Cerebellar cortex (tissue), 1 donor: ENCODE data around the gene THSD4.

ENCODE experiments used
- DNase-seq: peaks from one replicate; pipeline ENCODE4 v3.0.0-alpha.2; 2015; ENCODE audit warnings: low spot score

THSD4 gene

DNA sequence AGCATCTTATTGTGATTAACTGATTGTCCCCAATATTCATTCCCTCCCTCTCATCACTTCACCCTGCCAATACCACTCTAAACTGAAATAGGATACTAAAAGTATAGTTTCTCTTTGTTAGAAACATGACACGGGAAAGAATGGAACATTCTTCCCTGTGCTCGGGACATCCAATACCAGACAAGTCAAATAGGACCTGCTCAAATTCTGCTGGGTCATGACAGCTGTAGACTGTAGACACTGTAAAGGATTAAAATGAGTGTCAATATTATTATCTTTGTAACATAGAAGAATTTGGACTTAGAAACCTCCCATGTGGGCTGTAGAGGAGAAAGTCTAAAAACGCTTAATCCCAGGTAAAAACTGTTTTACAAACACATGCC is 380.1 kb downstream of the THSD4 start:
- DNase-seq, result no peak

DNA sequence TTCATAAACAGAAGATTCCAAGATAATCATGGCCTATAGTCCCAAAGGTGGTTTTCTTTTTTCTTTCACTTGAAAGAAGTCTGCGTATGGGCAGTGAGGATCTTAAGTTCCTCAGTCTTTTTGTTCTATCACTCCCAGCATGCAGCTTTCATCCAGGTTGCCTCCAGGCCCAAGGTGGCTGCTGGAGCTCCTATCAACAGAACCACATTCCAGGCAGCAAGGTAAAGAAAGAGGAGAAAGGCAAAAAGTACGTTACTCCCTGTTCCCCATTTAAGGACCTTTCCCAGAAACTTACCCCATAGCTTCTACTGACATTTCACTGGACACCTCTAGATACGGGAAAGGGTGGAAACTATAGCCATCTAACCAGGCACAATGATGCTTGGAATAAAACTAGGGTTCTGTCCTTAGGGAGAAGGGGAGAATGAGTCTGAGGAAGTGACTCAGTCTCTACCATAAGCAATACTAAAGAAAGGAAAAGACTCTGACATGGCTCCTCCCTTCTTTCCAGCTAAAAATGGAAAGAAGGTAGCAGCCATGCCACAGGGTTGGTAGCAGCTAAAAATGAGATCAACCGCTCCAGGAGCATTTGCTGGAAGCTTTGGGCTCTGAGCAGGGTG is 381.2 kb downstream of the THSD4 start:
- no peak for DNase-seq

DNA sequence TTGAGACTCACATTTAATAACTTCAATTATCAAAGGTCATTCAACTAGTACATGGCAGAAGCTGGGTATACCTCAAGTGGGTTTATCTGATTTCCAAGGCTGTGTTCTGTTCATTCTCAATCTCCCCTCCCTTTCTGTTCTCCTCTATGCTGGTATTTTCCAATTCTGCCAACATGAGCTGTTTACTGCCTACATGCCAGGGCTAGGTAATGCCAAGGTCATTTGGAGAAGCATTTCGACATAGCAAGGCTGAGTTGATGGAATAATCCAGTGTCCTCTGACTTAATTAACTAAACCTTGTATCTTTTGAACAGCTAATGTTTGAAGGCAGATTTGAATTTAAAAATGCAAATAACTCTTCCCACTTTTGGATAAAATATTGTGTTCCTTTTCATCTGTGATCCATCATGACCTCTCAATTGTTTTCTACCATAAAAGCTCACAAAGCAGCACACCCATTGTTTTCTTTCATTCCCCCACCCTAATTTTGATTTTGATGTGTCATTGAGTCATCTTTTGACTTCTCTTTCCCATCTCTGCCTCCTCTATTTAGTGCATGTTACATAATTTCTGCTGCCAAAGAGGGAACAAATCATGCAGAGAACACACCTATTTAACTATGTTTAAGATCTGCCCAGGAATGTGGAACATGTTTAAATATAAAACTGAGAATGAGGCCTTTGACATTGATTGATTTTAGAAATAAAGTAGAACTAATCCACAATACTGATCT is 386.2 kb downstream of the THSD4 start:
- DNase-seq, result no peak

DNA sequence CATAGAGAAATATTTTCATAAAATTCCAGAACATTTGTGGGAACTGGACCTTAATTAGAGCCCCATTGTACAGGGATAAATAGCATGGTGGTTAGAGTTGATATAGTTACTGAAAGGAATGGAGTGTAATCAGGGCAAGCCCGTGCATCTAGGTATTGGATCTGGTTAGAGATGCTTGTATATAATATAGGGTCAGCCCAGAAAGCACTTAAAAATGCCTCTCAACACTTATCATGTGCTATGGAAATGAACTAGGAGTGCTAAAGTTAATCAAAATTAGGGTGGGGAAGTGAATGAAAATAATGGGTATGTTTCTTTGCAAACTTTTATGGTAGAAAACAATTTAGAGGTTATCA is 386.8 kb downstream of the THSD4 start:
- no peak for DNase-seq

DNA sequence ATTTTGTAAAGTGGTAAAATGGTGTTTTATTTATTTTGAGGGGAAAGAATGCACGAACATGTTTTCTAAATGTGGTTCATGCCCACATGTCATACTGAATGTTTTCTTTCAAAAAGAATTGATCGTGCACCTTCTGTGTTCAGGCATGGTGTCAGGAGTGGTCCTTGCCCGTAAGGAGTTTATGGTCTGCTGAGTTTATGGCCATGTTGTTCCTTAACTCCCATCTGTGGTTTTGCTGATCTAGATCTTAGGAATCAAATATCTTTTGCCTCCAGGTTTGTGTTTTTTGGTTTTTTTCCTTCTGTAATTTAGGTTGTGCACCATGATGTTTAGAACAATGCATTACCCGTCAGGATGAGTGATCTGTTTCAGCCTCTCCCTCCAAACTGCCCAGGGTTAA is 390.7 kb downstream of the THSD4 start:
- no peak for DNase-seq

DNA sequence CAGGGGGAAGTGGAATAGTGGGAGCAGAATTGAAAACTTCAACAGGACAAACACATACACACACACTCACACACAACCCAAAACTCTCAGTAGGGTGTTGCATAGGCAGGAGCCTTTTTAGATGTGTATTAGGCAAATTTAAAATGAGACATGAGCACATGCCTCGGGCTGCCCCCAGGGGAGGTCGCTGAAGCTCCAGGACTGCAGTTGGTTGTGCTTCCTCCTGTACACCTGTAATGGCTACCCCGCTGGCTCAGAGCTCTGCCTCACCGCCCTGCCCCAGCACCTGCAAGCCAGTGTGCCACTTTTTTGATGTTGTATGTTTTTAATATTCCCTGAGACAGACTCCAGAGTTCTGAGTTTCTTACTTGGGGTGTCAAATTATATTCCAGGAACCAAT is 391.7 kb downstream of the THSD4 start:
- DNase-seq, result no peak

DNA sequence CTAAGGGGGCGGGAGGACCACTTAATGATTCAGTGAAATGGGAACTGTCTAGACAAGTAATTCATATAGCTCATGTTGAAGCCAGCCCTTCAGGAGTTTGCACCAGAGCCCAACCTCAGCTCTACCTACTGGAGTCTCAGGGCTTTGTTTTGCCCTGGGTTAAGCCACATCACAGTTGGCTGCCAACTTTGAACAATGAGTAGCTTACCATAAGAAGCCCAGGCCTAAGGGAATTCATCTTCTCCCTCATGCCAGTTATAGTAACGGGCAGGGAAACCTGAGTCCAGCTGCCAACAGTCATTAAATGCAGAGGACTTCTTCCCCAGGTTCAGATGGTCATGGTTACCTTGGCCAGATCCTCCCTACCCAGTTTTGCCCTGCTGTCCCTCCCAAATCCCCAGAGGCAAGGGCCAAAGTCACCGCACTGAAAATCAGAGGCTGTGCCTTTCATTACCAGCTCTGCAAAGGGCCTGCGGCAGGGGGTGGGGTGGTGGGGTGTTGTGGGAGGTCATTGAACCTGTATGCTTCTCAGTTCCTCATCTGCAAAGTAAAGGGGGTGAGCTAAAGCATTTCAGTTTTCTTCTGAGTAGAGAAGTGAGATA is 392.9 kb downstream of the THSD4 start:
- no peak for DNase-seq

DNA sequence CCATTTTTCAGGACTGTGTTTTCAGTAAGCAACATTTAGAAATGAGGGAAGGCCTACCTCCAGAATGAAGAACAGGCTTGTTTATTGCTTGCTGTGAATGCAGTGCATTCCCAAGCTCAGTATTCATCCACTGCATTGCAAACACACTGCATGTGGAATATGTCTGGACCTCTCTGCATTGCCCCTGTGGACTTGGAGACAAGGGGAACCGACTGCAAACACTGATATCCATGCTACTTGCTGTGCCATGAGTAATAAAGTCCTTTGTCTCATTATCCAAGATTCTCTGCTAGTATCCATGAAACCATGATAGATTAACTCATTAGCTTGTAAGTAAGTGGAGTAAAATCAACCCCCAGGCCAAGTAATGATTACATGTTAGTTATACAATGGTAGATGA is 393.9 kb downstream of the THSD4 start:
- DNase-seq, result no peak

DNA sequence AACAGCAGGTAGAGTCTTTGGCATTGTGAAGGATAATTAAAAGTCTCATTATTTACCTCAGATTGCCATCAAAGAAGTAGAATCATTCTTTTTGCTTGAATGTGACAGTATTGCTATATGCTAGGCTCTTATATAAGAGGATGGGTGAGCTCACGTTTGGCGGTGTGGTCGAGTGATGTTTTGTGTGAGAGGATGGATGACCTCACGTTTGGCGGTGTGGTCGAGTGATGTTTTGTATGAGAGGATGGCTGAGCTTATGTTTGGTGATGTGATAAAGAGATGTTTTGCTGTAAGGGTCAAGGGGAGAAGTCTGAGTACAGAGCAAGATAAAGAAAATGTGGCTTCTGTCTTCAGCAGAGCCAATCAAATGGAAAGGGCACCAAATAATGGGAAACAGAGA is 395.5 kb downstream of the THSD4 start:
- no peak for DNase-seq

DNA sequence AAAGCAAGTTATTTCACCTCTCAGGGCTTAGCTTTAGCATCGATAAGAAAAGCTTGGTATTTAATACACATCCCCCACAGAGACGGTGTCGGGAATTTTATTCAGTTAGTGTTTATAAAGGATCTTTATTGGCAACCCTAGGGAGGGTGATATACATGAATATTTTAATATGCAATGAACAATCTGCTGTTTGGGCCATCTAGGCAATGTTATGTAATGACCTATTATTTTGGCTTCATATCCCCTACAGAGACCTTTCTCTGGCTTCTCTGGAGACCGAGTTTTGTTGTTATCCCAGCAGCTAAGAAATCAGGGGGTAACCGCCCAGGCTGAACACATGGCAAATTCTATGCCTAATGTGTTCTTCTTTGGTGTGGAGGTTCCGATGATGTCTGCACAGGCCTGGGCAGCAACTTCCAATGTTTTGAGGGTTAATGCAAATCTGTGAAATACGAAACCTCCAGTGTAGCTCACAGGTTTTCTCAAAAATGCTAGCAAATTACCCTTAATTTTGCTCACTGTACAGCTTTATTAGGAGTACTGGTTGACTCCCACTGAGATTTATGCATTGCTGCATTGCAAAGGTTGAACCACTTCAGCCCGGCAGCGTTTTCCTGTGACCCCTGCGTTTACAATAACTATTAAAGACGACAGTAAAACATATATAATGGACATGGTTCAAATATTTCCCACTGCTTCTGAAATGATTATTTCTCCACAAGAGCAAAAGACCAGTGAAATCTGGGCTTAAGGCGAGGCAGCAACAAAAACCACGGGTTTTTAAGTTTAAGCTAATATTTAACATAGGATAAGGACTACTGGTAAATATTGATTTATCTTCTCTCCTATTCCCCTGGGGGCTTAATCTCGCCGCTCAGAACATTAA is 396.8 kb downstream of the THSD4 start:
- no peak for DNase-seq

DNA sequence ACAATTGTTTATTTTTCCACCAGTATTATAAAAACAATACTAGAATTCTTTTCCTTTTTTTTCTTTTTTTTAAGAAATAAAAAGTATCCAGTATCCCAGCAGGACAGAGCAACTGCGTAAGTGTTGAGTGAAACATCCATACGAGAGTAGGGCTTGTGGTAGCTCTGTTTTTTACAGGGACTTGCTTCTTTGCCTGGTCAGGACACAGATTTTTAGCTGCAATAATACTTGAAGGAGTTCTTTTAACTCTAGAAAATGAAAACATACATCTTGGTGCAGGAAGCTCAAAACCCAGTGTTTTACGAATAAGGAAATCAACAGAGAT is 397.4 kb downstream of the THSD4 start:
- DNase-seq, result no peak

DNA sequence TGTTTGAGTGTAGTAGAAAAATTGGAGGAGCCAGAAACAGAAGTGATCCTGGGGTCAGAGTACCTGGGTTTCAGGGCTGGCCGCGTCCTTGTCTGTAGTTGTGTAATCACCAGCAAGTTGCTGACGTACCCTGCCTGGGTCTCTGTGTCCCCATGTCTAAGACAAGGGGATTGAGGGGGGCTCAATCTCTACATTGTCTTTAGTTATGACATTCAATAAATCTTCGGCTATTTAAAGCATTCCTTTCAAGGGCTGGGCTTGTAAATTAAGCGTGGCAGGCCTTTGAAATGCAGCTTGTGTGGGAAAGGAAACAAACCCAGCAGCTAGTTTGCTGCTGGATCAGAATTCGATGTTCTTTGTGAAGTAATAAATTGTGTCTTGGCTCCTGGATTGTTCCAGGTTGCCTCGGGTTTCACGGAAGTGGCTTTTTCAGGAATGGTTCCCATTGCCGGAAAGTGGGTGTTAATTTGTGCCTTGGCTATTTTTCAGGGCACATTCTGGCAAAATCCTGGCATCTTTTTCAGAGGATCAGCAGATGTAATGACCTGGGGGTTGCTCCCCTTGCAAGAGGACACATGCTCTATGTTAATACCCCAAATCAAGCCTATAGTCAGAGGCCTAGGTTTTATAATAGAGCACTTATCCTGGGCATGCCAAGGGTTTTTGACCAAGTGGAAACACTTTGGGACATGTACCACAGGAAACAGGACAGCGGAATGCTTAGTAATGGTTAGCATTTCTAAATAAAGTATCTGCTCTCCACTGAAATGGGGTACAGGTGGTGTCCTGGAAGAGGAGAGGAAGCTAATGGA is 400.3 kb downstream of the THSD4 start:
- DNase-seq, result no peak

DNA sequence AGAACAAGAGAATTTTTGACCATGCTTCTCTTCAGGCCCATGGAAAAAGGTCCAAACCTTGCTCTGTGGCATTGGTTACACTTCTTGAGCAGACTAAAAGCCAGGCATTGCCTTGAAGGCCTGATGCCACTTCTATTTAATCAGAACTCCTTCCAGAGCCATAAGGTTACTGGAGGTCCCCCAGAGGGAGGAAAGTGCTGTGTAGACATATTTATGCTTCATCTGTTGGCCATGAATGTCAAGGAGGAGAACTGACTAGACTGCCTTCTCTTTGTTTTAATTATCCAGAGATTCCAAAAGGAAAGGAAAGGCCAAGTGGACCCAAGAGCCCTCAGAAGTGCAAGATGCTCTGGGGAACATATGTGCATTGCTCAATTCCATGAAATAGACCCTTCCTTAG is 402.5 kb downstream of the THSD4 start:
- DNase-seq, result no peak

DNA sequence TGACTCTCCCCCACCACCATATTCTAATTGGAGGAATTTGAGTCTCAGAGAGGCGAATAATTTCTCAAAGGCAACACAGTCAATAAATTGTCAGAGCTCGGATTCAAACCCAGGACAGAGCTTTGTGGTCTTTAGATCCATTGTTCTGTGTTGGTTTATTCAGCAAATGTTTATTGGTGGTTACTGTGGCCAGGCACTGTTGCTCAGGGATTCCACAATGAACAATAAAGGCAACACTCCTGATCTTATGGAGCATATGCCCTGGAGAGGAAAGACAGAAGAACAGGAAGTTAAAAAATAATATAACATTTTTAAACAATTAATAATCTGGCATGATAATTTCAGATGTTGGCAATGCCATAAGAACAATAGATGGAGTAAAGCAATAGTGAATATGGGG is 403.4 kb downstream of the THSD4 start:
- no peak for DNase-seq

DNA sequence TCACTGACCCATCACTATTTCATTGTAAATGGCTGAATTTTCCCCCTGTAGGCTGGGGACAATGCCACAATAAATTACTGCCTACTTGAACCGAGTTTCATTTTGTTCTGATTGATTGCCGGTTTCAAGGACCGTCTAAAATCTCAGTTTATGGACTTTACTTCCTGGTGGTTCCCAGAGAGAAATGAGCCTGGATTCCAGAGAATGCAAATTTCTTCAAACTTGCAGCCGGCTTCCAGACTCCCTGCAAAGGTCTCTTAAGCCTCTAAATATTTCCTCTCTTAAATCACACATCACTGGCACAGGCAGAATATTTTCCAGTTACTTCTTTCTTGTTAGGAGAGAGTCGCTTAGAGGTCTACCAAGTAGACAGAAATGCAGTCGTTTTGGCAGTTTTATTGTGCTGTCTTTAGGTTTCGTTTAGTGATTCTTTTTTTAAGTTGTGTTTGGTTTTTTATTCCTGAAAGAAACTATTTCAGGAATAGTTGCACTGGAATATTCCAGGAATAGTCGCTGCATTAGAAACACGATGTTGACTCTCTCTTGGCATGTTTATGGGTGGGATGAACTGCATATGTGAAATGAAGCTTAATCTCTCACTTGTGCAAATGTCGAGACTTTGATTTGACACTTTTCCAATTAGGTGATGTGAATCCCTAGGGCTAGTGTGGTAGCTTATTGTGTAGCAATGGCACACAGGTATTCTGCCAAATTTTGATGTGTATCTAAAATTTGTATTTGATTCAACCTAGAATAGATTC is 411.0 kb downstream of the THSD4 start:
- DNase-seq, result no peak

DNA sequence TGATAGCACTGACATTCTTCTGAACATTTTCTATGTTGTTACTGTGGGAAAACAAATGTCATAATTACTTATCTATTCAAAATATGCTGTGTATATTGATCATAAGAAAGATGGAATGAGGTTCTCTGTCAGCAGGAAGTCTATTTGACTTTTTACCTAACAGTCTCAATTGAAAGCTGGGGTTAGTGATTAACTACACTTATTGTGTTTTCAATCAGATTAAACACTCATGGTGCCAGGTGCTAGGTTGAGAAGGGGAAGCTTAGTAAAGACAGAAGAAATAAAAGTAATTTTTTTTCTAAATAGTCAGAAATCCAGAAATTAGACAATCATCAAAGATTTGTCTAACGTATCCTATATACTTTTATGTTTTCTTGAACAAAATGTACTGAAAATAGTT is 414.1 kb downstream of the THSD4 start:
- DNase-seq, result no peak

DNA sequence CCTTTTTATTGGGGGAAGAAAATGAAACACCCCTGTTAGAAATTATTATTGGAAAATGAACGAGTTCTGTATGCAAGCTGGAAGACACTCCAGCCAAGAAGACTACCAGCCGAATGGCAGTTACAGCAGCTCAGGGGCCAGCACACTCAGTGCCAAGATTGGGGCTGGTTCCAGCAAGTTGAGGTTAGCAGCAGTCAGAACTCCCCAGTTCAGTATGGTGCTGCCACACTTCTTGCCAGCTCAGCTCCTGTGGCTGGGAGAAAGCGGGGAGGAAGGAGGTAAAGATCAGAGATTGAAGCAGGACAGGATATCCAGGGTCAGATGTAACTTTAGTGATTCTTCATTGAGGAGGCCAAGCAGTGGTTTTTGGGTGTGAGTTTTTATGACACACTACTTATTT is 414.8 kb downstream of the THSD4 start:
- DNase-seq, result no peak

DNA sequence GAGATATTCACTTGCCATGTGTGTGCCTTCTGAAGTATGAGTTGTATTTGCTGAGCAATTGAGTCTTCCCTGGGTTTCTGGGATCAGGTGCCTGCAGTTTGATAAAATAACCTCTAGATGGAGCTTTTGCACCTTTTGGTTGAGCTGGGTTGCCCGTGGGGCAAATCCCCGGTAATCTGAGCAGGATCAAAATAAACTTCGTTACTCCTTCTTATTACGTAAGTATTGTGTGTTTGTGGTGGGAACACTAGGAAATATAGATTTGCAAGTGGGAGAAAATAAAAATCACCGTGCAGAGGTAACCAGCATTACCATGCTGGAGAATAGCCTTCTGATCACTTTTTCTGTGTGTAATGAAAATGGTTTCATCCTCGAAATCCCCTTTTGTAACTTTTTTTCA is 417.7 kb downstream of the THSD4 start:
- peak; percentile 5 for DNase-seq

DNA sequence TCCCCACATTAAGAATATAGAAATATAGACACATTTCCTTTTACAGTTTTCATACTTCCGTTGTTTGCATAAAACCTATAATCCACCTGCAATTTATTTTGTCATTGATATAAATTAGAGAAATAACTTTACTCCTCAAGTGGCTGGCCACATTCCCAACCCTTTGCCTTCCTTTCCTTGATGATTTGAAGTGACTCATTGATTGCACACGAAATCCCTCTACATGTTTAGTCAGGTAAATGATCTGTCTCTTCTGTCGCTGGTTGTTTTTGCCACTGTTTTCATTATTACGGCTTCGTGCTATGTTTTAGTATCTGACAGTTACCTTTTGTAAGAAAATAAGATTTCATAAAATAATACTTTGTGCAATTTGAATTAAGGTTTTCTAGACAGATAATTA is 422.9 kb downstream of the THSD4 start:
- DNase-seq, result no peak

DNA sequence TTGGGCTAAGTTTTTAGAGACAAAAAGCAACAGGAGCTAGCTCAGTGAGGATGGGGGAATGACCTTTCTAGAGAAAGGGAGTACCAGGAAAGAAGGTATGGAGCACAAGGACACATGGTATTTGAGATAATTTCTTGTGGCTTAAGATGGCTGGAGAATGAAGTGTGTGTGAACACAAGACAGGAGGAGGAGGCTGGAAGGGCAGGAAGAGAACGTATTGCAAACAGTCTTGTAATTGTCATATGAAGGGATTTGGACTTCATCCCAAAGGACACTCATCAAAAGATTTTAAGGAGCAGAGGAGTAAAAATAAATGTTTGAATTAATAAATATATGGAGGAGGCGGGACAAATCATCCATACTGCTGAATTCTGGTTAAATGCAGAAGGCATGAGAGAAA is 426.5 kb downstream of the THSD4 start:
- DNase-seq, result no peak

DNA sequence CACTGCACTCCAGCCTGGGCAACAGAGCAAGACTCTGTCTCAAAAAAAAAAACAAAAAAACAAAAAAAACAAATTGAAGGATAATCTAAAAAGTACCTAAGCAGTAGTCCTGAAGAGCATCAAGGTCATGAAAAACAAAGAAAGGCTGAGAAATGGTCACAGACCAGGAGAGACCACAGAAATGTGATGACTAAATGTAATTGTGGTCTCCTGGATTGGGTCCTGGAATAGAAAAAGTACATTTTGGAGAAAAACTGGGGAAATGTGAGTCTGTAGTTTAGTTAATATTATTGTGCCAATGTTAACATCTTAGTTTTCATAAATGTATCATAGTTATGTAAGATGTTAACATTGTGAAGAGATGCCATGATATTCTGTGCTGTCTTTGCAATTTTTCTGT is 427.6 kb downstream of the THSD4 start:
- no peak for DNase-seq
